DOHH2 (cell line): ENCODE data around the gene HAGHL.
"Not testable (repeated sequence)": the region's sequence is repeated elsewhere in the genome, so short reads cannot be mapped to it uniquely, and the experiment has no call there.

Source experiments
- H3F3A ChIP-seq: fragments of 200-600 bp; sonication (generic), shearing (Covaris generic); 2 replicates; pipeline ENCODE4 v1.6.0; 2016; ENCODE audit warnings: antibody characterized with exemption, mild to moderate bottlenecking; ENCODE audit not compliant: control insufficient read depth, insufficient read depth
- H3K27ac ChIP-seq: fragments of 200-600 bp; sonication (generic); 2 replicates; pipeline ENCODE4 v1.5.1; 2014; ENCODE audit warnings: low read depth, mild to moderate bottlenecking, low read length, moderate library complexity
- H3K27me3 ChIP-seq: fragments of 200-600 bp; sonication (generic); 2 replicates; pipeline ENCODE4 v1.6.1; 2014; ENCODE audit warnings: mild to moderate bottlenecking, low read length, mixed read lengths; ENCODE audit not compliant: control insufficient read depth
- H3K36me3 ChIP-seq: fragments of 200-600 bp; sonication (generic); 2 replicates; pipeline ENCODE4 v1.6.1; 2014; ENCODE audit warnings: mild to moderate bottlenecking, low read length, moderate library complexity, mixed read lengths; ENCODE audit not compliant: control insufficient read depth
- H3K4me1 ChIP-seq: fragments of 200-600 bp; sonication (generic); 2 replicates; pipeline ENCODE4 v1.6.1; 2014; ENCODE audit warnings: mild to moderate bottlenecking, low read length, mixed read lengths; ENCODE audit not compliant: control insufficient read depth
- H3K4me2 ChIP-seq: fragments of 200-600 bp; sonication (generic); 2 replicates; pipeline ENCODE4 v1.6.0; 2014; ENCODE audit warnings: mild to moderate bottlenecking, low read length, moderate library complexity
- H3K4me3 ChIP-seq: fragments of 200-600 bp; sonication (generic); 2 replicates; pipeline ENCODE4 v1.5.1; 2014; ENCODE audit warnings: mild to moderate bottlenecking, low read length, mixed read lengths
- H3K79me2 ChIP-seq: fragments of 200-600 bp; sonication (generic); 2 replicates; pipeline ENCODE4 v1.6.1; 2014; ENCODE audit warnings: mild to moderate bottlenecking, low read length, mixed read lengths; ENCODE audit not compliant: control insufficient read depth
- H3K9me2 ChIP-seq: fragments of 200-600 bp; sonication (generic); replicated peaks from 2 replicates; pipeline ENCODE4 v1.6.1; 2014; ENCODE audit warnings: mild to moderate bottlenecking, low read length, mixed read lengths; ENCODE audit not compliant: control insufficient read depth
- H3K9me3 ChIP-seq: fragments of 200-600 bp; sonication (generic); 2 replicates; pipeline ENCODE4 v1.6.1; 2014; ENCODE audit warnings: antibody characterized with exemption, low read length, mixed read lengths; ENCODE audit not compliant: control insufficient read depth, insufficient read depth
- H4K20me1 ChIP-seq: fragments of 200-600 bp; sonication (generic); 2 replicates; pipeline ENCODE4 v1.6.0; 2014; ENCODE audit warnings: low read depth, mild to moderate bottlenecking, antibody characterized with exemption, low read length, moderate library complexity; ENCODE audit not compliant: control insufficient read depth, insufficient read depth
- CTCF ChIP-seq: fragments of 200-600 bp; sonication (generic); IDR thresholded peaks from one replicate; pipeline ENCODE4 v1.5.1; 2014; ENCODE audit warnings: antibody characterized with exemption, mild to moderate bottlenecking, low read depth, low read length; ENCODE audit not compliant: poor library complexity, severe bottlenecking
- EZH2phosphoT487 ChIP-seq: fragments of 200-600 bp; sonication (generic); IDR thresholded peaks from 2 replicates; pipeline ENCODE4 v1.6.1; 2017; ENCODE audit warnings: borderline replicate concordance, mild to moderate bottlenecking, antibody characterized with exemption, low read length, moderate library complexity, mixed read lengths

HAGHL gene

GRCh38 chr16:689175-689897, 37.6 kb upstream of the HAGHL start:
- H3K27ac ChIP-seq = peak overlapping the region; percentile 43; the same call in 1 of the 2 replicates
- H3K27me3 ChIP-seq = peaks cover 8% of the 10 kb centered on the region
- no peaks in the 10 kb centered on the region for H3K9me3 ChIP-seq
- H3K36me3 ChIP-seq = peaks cover 27% of the 10 kb centered on the region
- H4K20me1 ChIP-seq = no peaks in the 10 kb centered on the region
- H3F3A ChIP-seq = peaks cover 7% of the 10 kb centered on the region
- H3K4me1 ChIP-seq = peaks cover 29% of the 10 kb centered on the region
- H3K4me2 ChIP-seq = peak overlapping the region; percentile 76
- peak overlapping the region; percentile 84 for H3K4me3 ChIP-seq
- no peak for TF ChIP-seq EZH2phosphoT487
- no peak for TF ChIP-seq CTCF
- H3K79me2 ChIP-seq = peaks cover 22% of the 10 kb centered on the region
- H3K9me2 ChIP-seq = no peaks in the 10 kb centered on the region

- not testable (repeated sequence) for H4K20me1 ChIP-seq, H3K9me3 ChIP-seq, H3F3A ChIP-seq, H3K4me3 ChIP-seq, H3K4me2 ChIP-seq, H3K27ac ChIP-seq, H3K9me2 ChIP-seq
- H3K79me2 ChIP-seq = peaks cover 22% of the 10 kb centered on the region
- peaks cover 37% of the 10 kb centered on the region for H3K4me1 ChIP-seq
- H3K36me3 ChIP-seq = peaks cover 13% of the 10 kb centered on the region
- peaks cover 19% of the 10 kb centered on the region for H3K27me3 ChIP-seq
Observed at GRCh38 chr16:691242-691641, 35.7 kb upstream of the HAGHL start.

- H3K27ac ChIP-seq = no peak overlapping the region
Observed at GRCh38 chr16:692356-693108, 34.4 kb upstream of the HAGHL start.

More at GRCh38 chr16:692356-693108, 34.4 kb upstream of the HAGHL start:
- Histone ChIP-seq H3K36me3 (peaks cover 4% of the 10 kb centered on the region; the same call in 1 of the 2 replicates), H3K9me3 (no peaks in the 10 kb centered on the region), H3K4me1 (peaks cover 37% of the 10 kb centered on the region), H3K27me3 (peaks cover 19% of the 10 kb centered on the region), H3K79me2 (peaks cover 22% of the 10 kb centered on the region), H4K20me1 (no peaks in the 10 kb centered on the region), H3K4me3 (no peak overlapping the region), H3K9me2 (no peaks in the 10 kb centered on the region), H3K4me2 (no peak overlapping the region), H3F3A (peaks cover 7% of the 10 kb centered on the region)
- TF ChIP-seq EZH2phosphoT487 (no peak), CTCF (no peak)
